Urinary bladder (tissue), 4 donors: ENCODE data around the gene DIRAS1. TPM values are rescaled to one million over a fixed set of nuclear protein-coding genes. Genes with fewer than 3 reads are reported as not detected.

Experiments
- DNase-seq: peaks from one replicate; pipeline ENCODE4 v3.0.0-alpha.2; 2015; ENCODE audit errors: extremely low spot score
- H3K27ac ChIP-seq: one replicate; pipeline ENCODE4 v1.5.1; 2013; ENCODE audit warnings: low read depth, mild to moderate bottlenecking, moderate library complexity
- H3K36me3 ChIP-seq: one replicate; pipeline ENCODE4 v1.6.1; 2013; ENCODE audit warnings: mild to moderate bottlenecking, moderate library complexity; ENCODE audit not compliant: insufficient read depth
- H3K4me1 ChIP-seq: one replicate; pipeline ENCODE4 v1.6.1; 2013; ENCODE audit warnings: mild to moderate bottlenecking, moderate library complexity; ENCODE audit not compliant: insufficient read depth
- H3K4me3 ChIP-seq: one replicate; pipeline ENCODE4 v1.5.1; 2013; ENCODE audit warnings: low read depth, low read length
- WGBS: extraction: QIAGEN DNeasy Blood & Tissue Kit; methylation state at CpG from one replicate; pipeline ENCODE4 v1.1.7; 2013; 5-methylcytosine and 5-hydroxymethylcytosine counted together
- polyA plus RNA-seq: library from polyadenylated mRNA; stranded (reverse); fragments of 200-250 nt; gene quantifications from one replicate; pipeline ENCODE4 v1.2.3, GENCODE V29; 2013
- total RNA-seq: library from RNA; depleted of rRNA; stranded (reverse); fragments of >200 nt; gene quantifications from one replicate; pipeline ENCODE4 v1.2.3, GENCODE V29; 2014
- donor health status: healthy with polysubstance abuse.
- donor health status: healthy.

Gene DIRAS1
- total and polyA plus RNA-seq, 2 donors, result 3.2 to 13.3 TPM

DNA sequence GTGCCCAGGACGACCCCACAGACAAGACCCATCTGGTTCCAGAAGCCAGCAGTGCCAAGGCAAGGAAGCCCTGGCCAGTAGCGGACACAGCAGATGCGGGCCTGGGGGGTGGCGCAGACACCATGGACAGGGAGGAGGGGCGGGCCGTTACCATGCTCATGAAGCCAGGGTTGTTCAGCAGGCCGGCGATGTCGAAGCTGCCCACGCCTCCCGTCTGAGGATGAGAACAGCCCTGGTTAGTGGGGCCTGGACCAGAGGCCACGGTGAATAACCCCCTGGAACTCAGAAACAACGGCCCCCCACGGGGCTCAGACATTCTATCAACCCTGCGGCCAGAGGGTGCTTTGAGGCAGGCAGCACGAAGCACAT lies 40.1 kb upstream of the DIRAS1 start:
- Histone ChIP-seq H3K27ac (no peak overlapping the region), H3K4me1 (no peaks in the 10 kb centered on the region), H3K36me3 (peaks cover 9% of the 10 kb centered on the region), H3K4me3 (no peak overlapping the region)
- no peak for DNase-seq
- 92% methylated on average over 16 of the region's 16 CpGs for WGBS

GRCh38 chr19:2759965-2760364 lies 38.8 kb upstream of the DIRAS1 start:
- Histone ChIP-seq H3K4me1 (no peaks in the 10 kb centered on the region), H3K27ac (no peak overlapping the region), H3K36me3 (peaks cover 9% of the 10 kb centered on the region), H3K4me3 (no peak overlapping the region)
- no peak for DNase-seq
- WGBS, result 95% methylated on average over 7 of the region's 7 CpGs

- no peak overlapping the region for H3K27ac ChIP-seq
- no peak overlapping the region for H3K4me3 ChIP-seq
- no peaks in the 10 kb centered on the region for H3K4me1 ChIP-seq
- no peak for DNase-seq
- 92% methylated on average over 17 of the region's 17 CpGs for WGBS
- H3K36me3 ChIP-seq, result peaks cover 9% of the 10 kb centered on the region
Measured at GRCh38 chr19:2759362-2759761, 38.2 kb upstream of the DIRAS1 start.

DNA sequence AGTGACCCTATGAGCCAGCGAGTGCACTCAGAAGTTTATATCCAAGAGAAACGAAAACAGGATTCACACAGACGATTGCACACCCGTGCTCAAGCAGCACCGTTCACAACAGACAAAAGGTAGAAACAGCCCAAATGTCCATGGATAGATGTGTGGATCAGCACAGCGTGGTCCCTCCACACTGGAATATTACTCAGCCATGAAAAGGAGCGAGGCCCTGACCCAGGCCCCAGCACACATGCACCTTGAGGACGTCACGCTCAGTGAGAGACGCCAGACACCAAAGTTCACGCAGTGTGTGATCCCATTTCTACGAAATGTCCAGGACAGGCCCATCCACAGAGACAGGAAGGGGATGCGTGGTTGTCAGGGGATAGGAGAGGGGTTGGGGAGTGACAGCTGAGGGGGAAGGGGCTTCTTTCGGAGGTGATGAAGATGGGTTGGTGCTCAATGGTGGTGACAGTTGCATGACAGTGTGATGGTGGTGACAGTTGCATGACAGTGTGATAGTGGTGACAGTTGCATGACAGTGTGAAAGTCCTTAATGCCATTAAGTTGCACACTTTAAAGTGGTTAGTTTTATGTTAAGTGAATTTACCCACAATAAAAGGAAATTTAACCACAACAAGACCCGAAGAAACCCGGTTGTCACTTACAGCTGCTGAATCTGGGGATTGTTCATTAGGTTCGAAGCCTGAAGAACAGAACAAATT lies 37.6 kb upstream of the DIRAS1 start:
- peaks cover 9% of the 10 kb centered on the region for H3K36me3 ChIP-seq
- H3K4me3 ChIP-seq, result no peak overlapping the region
- no peak for DNase-seq
- no peak overlapping the region for H3K27ac ChIP-seq
- no peaks in the 10 kb centered on the region for H3K4me1 ChIP-seq
- 87% methylated on average over 17 of the region's 17 CpGs for WGBS

- WGBS, result 94% methylated on average over 48 of the region's 48 CpGs
Measured at GRCh38 chr19:2756921-2757881, 36.0 kb upstream of the DIRAS1 start.

DNA sequence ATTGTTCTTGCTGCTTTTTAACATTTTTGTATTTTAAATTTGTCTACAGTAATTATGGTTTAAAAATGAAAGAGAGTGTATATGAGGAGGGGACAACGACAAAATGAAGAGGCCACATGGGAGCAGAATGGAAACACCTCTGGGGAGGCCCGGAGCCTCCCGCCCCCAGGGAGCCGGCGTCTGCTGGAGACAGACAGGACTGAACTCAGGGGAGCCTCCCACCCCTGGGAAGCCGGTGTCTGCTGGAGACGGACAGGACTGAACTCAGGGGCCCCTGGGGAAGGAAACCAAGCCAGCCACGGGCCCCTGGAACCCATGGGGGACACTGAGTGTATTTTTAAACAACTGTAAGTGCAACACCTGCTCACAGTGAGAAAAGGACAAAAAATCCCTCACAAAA lies 35.3 kb upstream of the DIRAS1 start:
- peaks cover 6% of the 10 kb centered on the region for H3K36me3 ChIP-seq
- H3K4me1 ChIP-seq, result no peaks in the 10 kb centered on the region
- no peak overlapping the region for H3K4me3 ChIP-seq
- no peak overlapping the region for H3K27ac ChIP-seq
- 86% methylated on average over 8 of the region's 8 CpGs for WGBS
- no peak for DNase-seq

More at GRCh38 chr19:2756921-2757881, 36.0 kb upstream of the DIRAS1 start:
- Histone ChIP-seq H3K4me1 (no peaks in the 10 kb centered on the region), H3K27ac (no peak overlapping the region), H3K36me3 (peaks cover 6% of the 10 kb centered on the region), H3K4me3 (no peak overlapping the region)
- DNase-seq, result no peak

DNA sequence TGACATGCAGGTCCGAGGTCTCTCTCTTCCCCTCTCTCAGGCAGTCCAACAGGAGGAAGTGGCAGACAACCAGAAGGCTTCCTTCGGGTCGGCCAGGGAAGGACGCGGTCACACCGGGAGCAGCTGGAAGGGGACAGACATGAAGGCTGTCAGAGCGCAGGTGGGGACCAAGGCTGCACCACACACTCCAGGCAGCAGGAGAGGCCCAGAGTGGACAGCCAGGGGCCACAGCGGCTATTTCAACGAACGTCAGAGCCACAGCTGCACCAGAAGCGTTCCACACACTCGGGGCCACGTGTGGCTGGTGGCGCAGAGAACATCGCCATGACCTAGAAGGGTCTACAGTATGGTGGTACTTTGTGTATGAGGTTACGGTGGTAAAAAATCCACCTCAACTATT lies 34.6 kb upstream of the DIRAS1 start:
- Histone ChIP-seq H3K36me3 (peaks cover under 1% of the 10 kb centered on the region), H3K4me3 (no peak overlapping the region), H3K27ac (no peak overlapping the region), H3K4me1 (no peaks in the 10 kb centered on the region)
- DNase-seq, result no peak
- 93% methylated on average over 16 of the region's 16 CpGs for WGBS

DNA sequence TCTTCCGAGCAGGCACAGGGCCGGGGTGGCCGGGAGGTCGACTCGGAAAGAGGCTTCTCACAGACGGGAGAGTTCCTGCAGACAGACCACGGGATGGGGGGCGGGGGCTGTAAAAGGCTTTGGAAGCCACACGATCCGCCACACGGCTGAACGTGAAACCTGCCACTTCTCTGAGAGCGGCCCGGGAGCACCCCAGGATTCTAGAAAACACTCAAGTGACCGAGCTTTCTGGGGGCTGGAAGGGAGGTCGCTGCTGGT lies 34.2 kb upstream of the DIRAS1 start:
- Histone ChIP-seq H3K4me1 (no peaks in the 10 kb centered on the region), H3K4me3 (no peak overlapping the region), H3K27ac (no peak overlapping the region), H3K36me3 (no peaks in the 10 kb centered on the region)
- DNase-seq, result no peak
- 91% methylated on average over 16 of the region's 16 CpGs for WGBS

DNA sequence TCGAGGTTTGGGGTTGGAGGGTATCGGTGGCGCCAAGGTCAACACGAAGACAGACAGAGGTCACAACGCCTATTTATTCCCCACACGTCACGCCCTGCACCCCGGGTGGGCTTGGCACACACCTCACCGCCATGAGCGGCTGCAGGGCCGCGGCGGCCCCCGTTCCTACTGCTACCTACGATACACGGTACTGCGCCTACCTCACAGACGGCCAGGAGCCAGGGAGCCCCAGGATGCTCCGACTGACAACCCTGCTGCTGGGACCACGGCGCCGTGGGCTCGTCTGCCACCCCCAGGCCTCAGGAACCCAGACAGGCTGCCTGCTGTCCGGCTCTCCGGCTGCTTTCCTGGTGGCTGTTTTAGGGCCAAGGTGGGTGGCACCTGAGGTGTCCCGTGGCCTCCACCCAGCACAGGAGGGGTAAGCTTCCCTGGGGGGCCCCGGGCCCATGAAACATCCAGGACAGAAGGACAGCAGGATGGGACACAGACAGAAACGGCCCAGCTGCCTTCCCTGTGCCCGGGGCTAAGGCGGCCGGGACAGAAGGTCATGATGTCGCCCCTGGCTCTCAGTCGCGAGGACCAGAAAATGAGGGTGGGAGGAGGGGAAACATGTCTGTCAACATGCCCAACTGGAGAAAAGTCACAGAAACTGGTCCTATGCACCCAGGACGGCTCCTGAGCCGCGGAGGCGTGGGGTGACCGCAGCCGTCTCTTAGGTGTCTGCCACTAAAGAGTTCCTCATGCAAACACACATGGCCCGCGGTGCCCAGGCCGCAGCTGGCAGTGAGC lies 33.7 kb upstream of the DIRAS1 start:
- Histone ChIP-seq H3K27ac (no peak overlapping the region), H3K4me3 (no peak overlapping the region), H3K4me1 (no peaks in the 10 kb centered on the region), H3K36me3 (no peaks in the 10 kb centered on the region)
- 94% methylated on average over 43 of the region's 43 CpGs for WGBS
- no peak for DNase-seq

GRCh38 chr19:2751438-2751830 lies 30.3 kb upstream of the DIRAS1 start:
- Histone ChIP-seq H3K27ac (no peak overlapping the region), H3K4me1 (no peaks in the 10 kb centered on the region), H3K4me3 (no peak overlapping the region), H3K36me3 (no peaks in the 10 kb centered on the region)
- no peak for DNase-seq
- 91% methylated on average over 21 of the region's 21 CpGs for WGBS

DNA sequence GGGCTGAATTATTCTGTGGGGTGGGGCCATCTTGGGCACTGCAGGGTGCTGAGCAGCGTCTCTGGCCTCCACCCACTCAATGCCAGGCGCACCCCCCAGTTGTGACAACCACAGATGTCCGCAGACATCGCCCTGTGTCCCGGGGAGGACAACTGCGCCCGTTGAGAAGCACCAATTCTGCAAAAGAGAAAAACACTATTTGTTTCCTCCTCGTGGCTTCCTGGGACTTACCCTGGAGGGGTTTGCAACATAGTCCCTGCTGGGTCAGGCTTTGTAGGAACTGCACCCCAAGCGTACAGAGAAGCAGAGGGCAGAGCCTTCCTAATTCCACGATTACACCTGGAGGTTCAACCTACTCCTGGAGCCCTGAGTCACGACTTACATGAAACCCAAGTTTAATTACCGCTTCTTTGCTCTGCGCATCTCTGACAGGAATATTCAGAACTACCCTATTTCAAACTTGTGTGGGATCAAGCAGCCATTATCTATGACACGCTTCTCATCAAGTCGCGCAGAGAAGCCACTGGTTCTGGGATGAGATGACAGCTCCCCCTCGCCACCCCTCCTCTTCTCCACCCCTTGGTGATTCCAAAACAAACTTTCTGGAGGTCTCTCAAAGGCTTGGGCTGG lies 29.8 kb upstream of the DIRAS1 start:
- no peak for DNase-seq
- Histone ChIP-seq H3K27ac (no peak overlapping the region), H3K4me3 (no peak overlapping the region), H3K36me3 (no peaks in the 10 kb centered on the region), H3K4me1 (no peaks in the 10 kb centered on the region)
- 79% methylated on average over 17 of the region's 17 CpGs for WGBS

DNA sequence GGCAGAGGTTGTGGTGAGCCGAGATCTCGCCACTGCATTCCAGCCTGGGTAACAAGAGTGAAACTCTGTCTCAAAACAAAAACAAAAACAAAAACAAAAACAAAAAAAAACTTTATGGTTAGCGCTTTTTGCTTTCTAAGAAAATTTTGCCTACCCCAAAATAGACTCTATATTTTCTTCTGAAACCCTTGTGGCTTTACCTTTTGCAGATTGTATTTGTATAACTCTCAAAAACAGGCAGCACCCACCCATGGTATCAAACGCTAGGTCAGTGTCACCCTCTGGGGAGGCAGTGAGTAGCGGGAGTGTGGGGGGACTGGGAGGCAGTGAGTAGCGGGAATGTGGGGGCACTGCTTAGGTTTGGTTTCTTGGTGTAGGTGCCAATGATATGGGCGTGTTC lies 26.2 kb upstream of the DIRAS1 start:
- Histone ChIP-seq H3K4me3 (no peak overlapping the region), H3K36me3 (no peaks in the 10 kb centered on the region), H3K4me1 (no peaks in the 10 kb centered on the region), H3K27ac (no peak overlapping the region)
- 86% methylated on average over 7 of the region's 7 CpGs for WGBS
- DNase-seq, result no peak

- no peaks in the 10 kb centered on the region for H3K36me3 ChIP-seq
- H3K4me1 ChIP-seq, result no peaks in the 10 kb centered on the region
- 33% methylated on average over 4 of the region's 4 CpGs for WGBS
- H3K27ac ChIP-seq, result no peak overlapping the region
- no peak for DNase-seq
- no peak overlapping the region for H3K4me3 ChIP-seq
Measured at GRCh38 chr19:2744113-2744512, 22.9 kb upstream of the DIRAS1 start.
